ENCODE measurements around the gene BCAS3.
A peak's percentile ranks its signal among the peaks of the same experiment; 100 is the strongest.

The BCAS3 gene

GRCh38 chr17:61378658-61379456 lies 701.2 kb downstream of the BCAS3 start:
- DNase-seq = no peak

- DNase-seq = no peak
Observed at GRCh38 chr17:61379457-61380216, 702.0 kb downstream of the BCAS3 start.

GRCh38 chr17:61380217-61380835 lies 702.7 kb downstream of the BCAS3 start:
- no peak for DNase-seq

GRCh38 chr17:61380836-61381525 lies 703.3 kb downstream of the BCAS3 start:
- DNase-seq = peak; percentile 80

GRCh38 chr17:61381537-61381936 lies 703.9 kb downstream of the BCAS3 start:
- peak; percentile 42 for DNase-seq

- no peak for DNase-seq
Observed at GRCh38 chr17:61382796-61383688, 705.4 kb downstream of the BCAS3 start.

- no peak for DNase-seq
Observed at GRCh38 chr17:61383689-61384201, 706.1 kb downstream of the BCAS3 start.

- no peak for DNase-seq
Observed at GRCh38 chr17:61384354-61384691, 706.7 kb downstream of the BCAS3 start.

GRCh38 chr17:61384692-61385576 lies 707.3 kb downstream of the BCAS3 start:
- no peak for DNase-seq

- DNase-seq = no peak
Observed at GRCh38 chr17:61385577-61386236, 708.1 kb downstream of the BCAS3 start.

- no peak for DNase-seq
Observed at GRCh38 chr17:61386251-61386650, 708.6 kb downstream of the BCAS3 start.

GRCh38 chr17:61387011-61387410 lies 709.4 kb downstream of the BCAS3 start:
- no peak for DNase-seq

- DNase-seq = no peak
Observed at GRCh38 chr17:61387511-61388305, 710.1 kb downstream of the BCAS3 start.

- no peak for DNase-seq
Observed at GRCh38 chr17:61388561-61389356, 711.1 kb downstream of the BCAS3 start.

- peak; percentile 86 for DNase-seq
Observed at GRCh38 chr17:61389670-61390478, 712.2 kb downstream of the BCAS3 start.

GRCh38 chr17:61390479-61390791 lies 712.8 kb downstream of the BCAS3 start:
- DNase-seq = no peak

GRCh38 chr17:61391595-61392291 lies 714.1 kb downstream of the BCAS3 start:
- no peak for DNase-seq

Data from eye (tissue), 1 donor.